Measurements from ENCODE around the gene PLCG2.
A peak's percentile ranks its signal among the peaks of the same experiment; 100 is the strongest.
"Not testable (repeated sequence)": the region's sequence is repeated elsewhere in the genome, so short reads cannot be mapped to it uniquely, and the experiment has no call there.

Gene PLCG2

GRCh38 chr16:82008957-82009592, 230.0 kb downstream of the PLCG2 start:
- DNase-seq: no peak

GRCh38 chr16:82009789-82010188, 230.7 kb downstream of the PLCG2 start:
- DNase-seq: not testable (repeated sequence)

GRCh38 chr16:82010649-82011048, 231.6 kb downstream of the PLCG2 start:
- DNase-seq: no peak

GRCh38 chr16:82011199-82011641, 232.1 kb downstream of the PLCG2 start, which contains the start of gene SDR42E1:
Gene SDR42E1 (minus strand): TSS chr16:82011470. CDS start chr16:82000858, 10,612 bp downstream.
- peak; percentile 66 for DNase-seq

All from activated CD8-positive, alpha-beta memory T cell treated with anti-CD3 and anti-CD28 coated beads, Interleukin-2, amount 50 U/mL, for 4 hours (primary cell).